ENCODE data around the gene ATG5.

The ATG5 gene

GRCh38 chr6:106212576-106212975 is 113.0 kb downstream of the ATG5 start:
- Histone ChIP-seq H3K9ac (ENCODE audit: low read depth, low read length) (no peak overlapping the region), H3K36me3 (ENCODE audit: control insufficient read depth, insufficient read depth, low read length) (no peaks in the 10 kb centered on the region), H3K27me3 (ENCODE audit: control insufficient read depth, insufficient read depth, low read length) (no peaks in the 10 kb centered on the region), H3K4me1 (ENCODE audit: control insufficient read depth, insufficient read depth, low read length) (peaks cover 3% of the 10 kb centered on the region), H3K9me3 (ENCODE audit: control insufficient read depth, insufficient read depth, low read length) (no peaks in the 10 kb centered on the region), H3K4me3 (ENCODE audit: low read depth, low read length) (no peak overlapping the region)

DNA sequence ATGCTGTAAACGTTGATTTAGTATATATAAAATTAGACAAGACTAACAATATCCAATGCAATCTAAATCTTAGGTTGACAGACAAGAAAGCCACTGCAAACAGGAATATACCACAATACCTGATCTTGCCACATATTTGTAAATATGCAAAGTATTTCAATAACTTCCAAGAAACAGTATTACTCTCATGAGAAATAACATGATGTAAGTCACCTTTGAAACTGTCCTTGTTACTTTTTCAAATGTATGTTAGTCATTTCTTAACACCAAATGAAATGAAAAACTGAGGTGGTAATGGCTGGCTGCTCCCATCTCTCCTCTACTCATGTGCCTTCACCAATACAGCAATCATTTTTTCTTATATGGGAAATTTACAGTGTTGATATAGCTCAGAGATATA is 118.7 kb downstream of the ATG5 start:
- H3K4me3 ChIP-seq (ENCODE audit: low read depth, low read length) = no peak overlapping the region
- H3K9ac ChIP-seq (ENCODE audit: low read depth, low read length) = no peak overlapping the region
- no peaks in the 10 kb centered on the region for H3K36me3 ChIP-seq (ENCODE audit: control insufficient read depth, insufficient read depth, low read length)
- H3K27me3 ChIP-seq (ENCODE audit: control insufficient read depth, insufficient read depth, low read length) = no peaks in the 10 kb centered on the region
- peaks cover 6% of the 10 kb centered on the region for H3K4me1 ChIP-seq (ENCODE audit: control insufficient read depth, insufficient read depth, low read length)
- no peaks in the 10 kb centered on the region for H3K9me3 ChIP-seq (ENCODE audit: control insufficient read depth, insufficient read depth, low read length)

- Histone ChIP-seq H3K9me3 (ENCODE audit: control insufficient read depth, insufficient read depth, low read length) (no peaks in the 10 kb centered on the region), H3K4me3 (ENCODE audit: low read depth, low read length) (no peak overlapping the region), H3K9ac (ENCODE audit: low read depth, low read length) (no peak overlapping the region), H3K4me1 (ENCODE audit: control insufficient read depth, insufficient read depth, low read length) (peaks cover 6% of the 10 kb centered on the region), H3K36me3 (ENCODE audit: control insufficient read depth, insufficient read depth, low read length) (no peaks in the 10 kb centered on the region), H3K27me3 (ENCODE audit: control insufficient read depth, insufficient read depth, low read length) (no peaks in the 10 kb centered on the region)
Measured at GRCh38 chr6:106204961-106205360, 120.6 kb downstream of the ATG5 start.

GRCh38 chr6:106199998-106200397 is 125.6 kb downstream of the ATG5 start:
- Histone ChIP-seq H3K9me3 (ENCODE audit: control insufficient read depth, insufficient read depth, low read length) (no peaks in the 10 kb centered on the region), H3K4me1 (ENCODE audit: control insufficient read depth, insufficient read depth, low read length) (peaks cover 4% of the 10 kb centered on the region), H3K4me3 (ENCODE audit: low read depth, low read length) (no peak overlapping the region), H3K9ac (ENCODE audit: low read depth, low read length) (no peak overlapping the region), H3K27me3 (ENCODE audit: control insufficient read depth, insufficient read depth, low read length) (no peaks in the 10 kb centered on the region), H3K36me3 (ENCODE audit: control insufficient read depth, insufficient read depth, low read length) (no peaks in the 10 kb centered on the region)

GRCh38 chr6:106199331-106199730 is 126.2 kb downstream of the ATG5 start:
- H3K4me3 ChIP-seq (ENCODE audit: low read depth, low read length) = no peak overlapping the region
- H3K9me3 ChIP-seq (ENCODE audit: control insufficient read depth, insufficient read depth, low read length) = no peaks in the 10 kb centered on the region
- H3K9ac ChIP-seq (ENCODE audit: low read depth, low read length) = no peak overlapping the region
- H3K4me1 ChIP-seq (ENCODE audit: control insufficient read depth, insufficient read depth, low read length) = peaks cover 3% of the 10 kb centered on the region
- no peaks in the 10 kb centered on the region for H3K36me3 ChIP-seq (ENCODE audit: control insufficient read depth, insufficient read depth, low read length)
- no peaks in the 10 kb centered on the region for H3K27me3 ChIP-seq (ENCODE audit: control insufficient read depth, insufficient read depth, low read length)

DNA sequence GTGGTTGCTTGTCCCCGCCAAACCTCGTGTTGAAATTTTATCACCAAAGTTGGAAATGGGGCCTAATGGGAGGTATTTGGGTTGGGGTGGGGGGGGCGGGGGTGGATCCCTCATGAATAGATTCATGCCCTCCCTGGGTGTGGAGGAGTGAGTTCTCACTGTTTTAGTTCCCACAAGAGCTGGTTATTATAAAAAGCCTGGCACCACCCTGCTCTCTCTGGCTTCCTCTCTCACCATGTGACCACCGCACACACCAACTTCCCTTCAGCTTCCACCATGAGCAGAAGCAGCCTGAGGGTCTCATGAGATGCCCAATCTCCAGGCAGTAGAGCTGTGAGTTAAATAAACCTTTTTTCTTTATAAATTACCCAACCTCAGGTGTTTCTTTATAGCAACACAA is 128.1 kb downstream of the ATG5 start:
- H3K36me3 ChIP-seq (ENCODE audit: control insufficient read depth, insufficient read depth, low read length) = no peaks in the 10 kb centered on the region

DNA sequence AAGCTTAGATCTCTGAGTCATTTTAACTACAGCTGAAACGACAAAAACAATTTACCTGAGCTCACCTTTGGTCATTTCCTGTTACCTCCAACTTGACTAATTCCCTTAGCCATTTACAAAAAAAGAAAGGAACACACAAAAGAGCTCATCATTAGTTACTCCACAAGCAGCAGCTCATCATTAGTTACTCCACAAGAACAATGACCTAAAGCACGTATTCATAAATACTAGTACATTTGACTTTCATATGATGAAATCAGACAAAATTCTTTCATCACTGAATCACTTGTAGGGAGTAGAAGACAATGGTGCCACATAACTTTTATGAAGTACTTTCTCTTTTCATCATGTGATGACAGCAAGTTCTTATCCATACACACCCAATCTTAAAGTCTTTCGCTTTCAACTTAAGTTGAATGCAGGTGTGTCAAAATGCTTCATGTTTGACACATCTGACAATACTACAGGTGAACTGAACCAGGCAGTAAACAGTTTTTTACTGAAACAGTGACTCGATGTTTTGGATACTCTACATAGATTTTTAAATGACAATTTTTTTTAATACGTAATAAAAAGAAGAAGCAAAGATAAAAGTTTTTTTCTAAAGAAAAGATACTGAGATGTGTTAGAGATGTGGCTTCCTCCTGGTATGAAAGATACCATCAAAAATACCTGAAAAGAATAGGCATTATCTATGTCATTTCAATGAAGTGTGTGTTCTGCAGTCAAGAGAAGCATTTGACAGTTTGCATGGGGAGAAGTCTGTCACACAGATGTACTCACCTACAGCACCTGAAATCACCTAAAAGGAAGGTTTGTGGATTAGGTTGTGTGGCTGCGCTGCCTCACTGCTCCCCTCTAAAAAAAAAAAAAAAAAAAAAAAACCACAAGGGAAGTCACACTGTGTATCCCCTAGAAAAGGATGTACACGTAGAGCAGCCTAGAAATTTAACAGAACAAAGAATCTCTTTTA is 130.3 kb downstream of the ATG5 start:
- Histone ChIP-seq H3K9ac (ENCODE audit: low read depth, low read length) (peak overlapping the region; percentile 2), H3K27me3 (ENCODE audit: control insufficient read depth, insufficient read depth, low read length) (no peaks in the 10 kb centered on the region), H3K4me3 (ENCODE audit: low read depth, low read length) (no peak overlapping the region), H3K4me1 (ENCODE audit: control insufficient read depth, insufficient read depth, low read length) (peaks cover 3% of the 10 kb centered on the region), H3K9me3 (ENCODE audit: control insufficient read depth, insufficient read depth, low read length) (no peaks in the 10 kb centered on the region), H3K36me3 (ENCODE audit: control insufficient read depth, insufficient read depth, low read length) (no peaks in the 10 kb centered on the region)

More for the DNA sequence above, 128.1 kb downstream of the ATG5 start:
- H3K27me3 ChIP-seq (ENCODE audit: control insufficient read depth, insufficient read depth, low read length) = no peaks in the 10 kb centered on the region
- no peak overlapping the region for H3K4me3 ChIP-seq (ENCODE audit: low read depth, low read length)
- H3K4me1 ChIP-seq (ENCODE audit: control insufficient read depth, insufficient read depth, low read length) = peaks cover 3% of the 10 kb centered on the region
- H3K9me3 ChIP-seq (ENCODE audit: control insufficient read depth, insufficient read depth, low read length) = no peaks in the 10 kb centered on the region
- no peak overlapping the region for H3K9ac ChIP-seq (ENCODE audit: low read depth, low read length)

- H3K4me3 ChIP-seq (ENCODE audit: low read depth, low read length) = no peak overlapping the region
- no peaks in the 10 kb centered on the region for H3K36me3 ChIP-seq (ENCODE audit: control insufficient read depth, insufficient read depth, low read length)
- H3K9ac ChIP-seq (ENCODE audit: low read depth, low read length) = no peak overlapping the region
- no peaks in the 10 kb centered on the region for H3K9me3 ChIP-seq (ENCODE audit: control insufficient read depth, insufficient read depth, low read length)
- peaks cover 3% of the 10 kb centered on the region for H3K4me1 ChIP-seq (ENCODE audit: control insufficient read depth, insufficient read depth, low read length)
- no peaks in the 10 kb centered on the region for H3K27me3 ChIP-seq (ENCODE audit: control insufficient read depth, insufficient read depth, low read length)
Measured at GRCh38 chr6:106192824-106193223, 132.7 kb downstream of the ATG5 start.

DNA sequence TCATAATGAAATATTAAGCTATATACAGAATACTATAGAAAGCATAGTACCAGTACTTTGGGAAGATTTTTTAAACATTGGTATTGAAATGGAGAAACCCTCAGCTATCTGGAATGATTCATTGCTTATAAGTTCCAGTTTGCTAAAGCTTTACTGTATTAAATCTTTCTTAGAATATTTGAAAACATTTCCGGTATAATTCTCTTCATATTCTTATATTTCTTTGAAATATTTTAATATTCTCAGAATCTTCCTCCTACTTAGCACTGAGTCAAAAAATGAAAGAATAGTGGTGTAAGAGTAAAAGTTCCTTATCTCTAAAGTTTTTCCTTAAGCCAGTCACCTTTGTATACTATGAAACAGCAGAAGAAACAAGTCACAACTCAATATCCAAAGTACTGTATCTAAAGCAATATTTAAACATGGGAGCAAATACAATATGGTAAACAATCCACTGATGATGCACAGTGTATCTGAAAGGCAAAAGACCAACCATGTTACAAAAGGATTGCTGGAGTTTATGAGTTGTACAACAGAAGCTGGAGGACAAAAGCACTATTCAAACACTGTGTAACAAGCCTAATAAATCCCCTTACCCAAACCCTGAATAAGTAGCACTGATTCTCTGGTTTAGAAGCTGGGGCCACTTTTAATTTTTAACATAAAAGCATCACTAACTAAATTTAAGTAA is 137.3 kb downstream of the ATG5 start:
- H3K9me3 ChIP-seq (ENCODE audit: control insufficient read depth, insufficient read depth, low read length) = no peaks in the 10 kb centered on the region
- H3K4me1 ChIP-seq (ENCODE audit: control insufficient read depth, insufficient read depth, low read length) = peaks cover 3% of the 10 kb centered on the region

DNA sequence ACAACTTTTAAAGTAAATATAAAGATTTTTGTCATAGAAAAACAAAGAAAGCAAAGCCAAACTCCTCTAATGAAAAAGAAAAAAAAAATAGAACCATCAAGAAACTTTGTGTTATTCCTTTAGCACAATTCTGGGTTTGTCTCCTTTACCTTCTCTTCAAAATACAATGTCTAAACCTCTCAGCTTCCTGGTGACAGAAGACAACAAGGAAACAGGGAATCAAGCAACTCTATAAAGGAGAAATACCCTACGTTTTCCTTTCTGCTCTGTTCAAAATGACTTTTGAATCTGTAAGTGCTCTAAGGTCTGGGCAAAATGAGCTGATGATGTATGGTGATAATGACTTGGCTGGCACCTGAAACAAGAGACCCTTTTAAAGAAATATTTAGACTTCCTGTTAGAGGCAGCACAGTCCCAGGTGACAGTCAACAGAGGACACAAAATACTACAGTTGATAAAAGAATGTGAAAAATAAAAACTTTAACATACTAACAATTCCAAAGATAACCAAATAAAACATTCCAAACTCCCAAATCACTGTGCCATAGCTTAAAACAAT is 138.1 kb downstream of the ATG5 start:
- peaks cover 3% of the 10 kb centered on the region for H3K4me1 ChIP-seq (ENCODE audit: control insufficient read depth, insufficient read depth, low read length)
- no peaks in the 10 kb centered on the region for H3K27me3 ChIP-seq (ENCODE audit: control insufficient read depth, insufficient read depth, low read length)
- H3K9me3 ChIP-seq (ENCODE audit: control insufficient read depth, insufficient read depth, low read length) = no peaks in the 10 kb centered on the region
- H3K4me3 ChIP-seq (ENCODE audit: low read depth, low read length) = no peak overlapping the region
- no peaks in the 10 kb centered on the region for H3K36me3 ChIP-seq (ENCODE audit: control insufficient read depth, insufficient read depth, low read length)
- H3K9ac ChIP-seq (ENCODE audit: low read depth, low read length) = no peak overlapping the region

More for the DNA sequence above, 137.3 kb downstream of the ATG5 start:
- H3K27me3 ChIP-seq (ENCODE audit: control insufficient read depth, insufficient read depth, low read length) = no peaks in the 10 kb centered on the region
- H3K4me3 ChIP-seq (ENCODE audit: low read depth, low read length) = no peak overlapping the region
- H3K36me3 ChIP-seq (ENCODE audit: control insufficient read depth, insufficient read depth, low read length) = no peaks in the 10 kb centered on the region
- no peak overlapping the region for H3K9ac ChIP-seq (ENCODE audit: low read depth, low read length)

GRCh38 chr6:106186714-106187113 is 138.8 kb downstream of the ATG5 start:
- peaks cover 3% of the 10 kb centered on the region for H3K4me1 ChIP-seq (ENCODE audit: control insufficient read depth, insufficient read depth, low read length)
- no peak overlapping the region for H3K4me3 ChIP-seq (ENCODE audit: low read depth, low read length)
- no peak overlapping the region for H3K9ac ChIP-seq (ENCODE audit: low read depth, low read length)
- H3K36me3 ChIP-seq (ENCODE audit: control insufficient read depth, insufficient read depth, low read length) = no peaks in the 10 kb centered on the region
- no peaks in the 10 kb centered on the region for H3K9me3 ChIP-seq (ENCODE audit: control insufficient read depth, insufficient read depth, low read length)
- H3K27me3 ChIP-seq (ENCODE audit: control insufficient read depth, insufficient read depth, low read length) = no peaks in the 10 kb centered on the region

Data from iPS-15b (cell line).